HG03521 (cell line): ENCODE measurements around the gene DLL4.

ENCODE experiments used
- ATAC-seq: cut with Tn5 transposase; IDR thresholded peaks from one replicate; pipeline ENCODE4 v1.9.1; 2021; ENCODE audit warnings: mild to moderate bottlenecking, moderate library complexity; ENCODE audit not compliant: unreplicated experiment

The DLL4 gene

GRCh38 chr15:40906091-40906990 lies 22.8 kb upstream of the DLL4 start:
- ATAC-seq = peak; percentile 52

- no peak for ATAC-seq
Observed at GRCh38 chr15:40906991-40907802, 21.9 kb upstream of the DLL4 start.

DNA sequence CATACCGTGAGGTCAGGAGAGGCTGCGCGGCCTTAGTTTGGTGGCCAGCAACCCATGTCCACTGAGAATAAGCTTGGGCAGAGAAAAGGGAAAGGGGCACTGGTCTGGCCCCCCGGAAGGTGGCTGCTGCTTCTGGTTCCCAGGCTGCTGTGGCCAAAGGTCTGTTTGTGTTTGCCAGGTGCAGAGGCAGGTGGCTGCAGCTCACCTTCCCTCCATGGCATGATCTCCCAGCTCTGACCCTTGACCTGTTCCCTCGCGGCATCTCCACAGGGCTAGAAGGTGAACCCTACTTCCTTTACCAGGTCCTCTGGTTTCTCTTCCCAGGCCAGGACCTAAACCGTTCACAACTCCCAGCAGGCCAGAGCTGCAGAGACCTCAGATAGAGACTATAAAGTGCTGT lies 21.0 kb upstream of the DLL4 start:
- no peak for ATAC-seq

GRCh38 chr15:40909662-40910630 lies 19.2 kb upstream of the DLL4 start:
- ATAC-seq = no peak

DNA sequence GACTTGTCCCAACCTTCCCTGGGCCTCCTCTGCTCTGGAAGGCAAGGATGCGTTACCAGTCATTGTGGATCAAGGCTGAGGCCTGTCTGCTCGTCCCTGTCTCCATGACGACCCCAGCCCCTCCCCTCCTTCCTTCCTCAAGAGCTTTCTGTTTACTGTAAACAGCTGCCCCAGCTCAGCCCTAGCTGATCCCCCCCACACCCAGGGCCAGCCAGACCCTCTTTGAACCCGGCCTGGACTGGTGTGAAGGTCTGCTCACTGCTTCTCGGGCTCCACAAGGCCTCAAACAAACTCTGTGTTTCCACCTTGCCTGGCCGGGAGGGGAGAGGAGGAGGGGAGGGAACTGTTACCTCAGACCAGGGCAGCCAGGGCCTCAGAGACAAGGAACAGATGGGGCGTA lies 18.0 kb upstream of the DLL4 start:
- ATAC-seq = no peak

- no peak for ATAC-seq
Observed at GRCh38 chr15:40911693-40912092, 17.4 kb upstream of the DLL4 start.

DNA sequence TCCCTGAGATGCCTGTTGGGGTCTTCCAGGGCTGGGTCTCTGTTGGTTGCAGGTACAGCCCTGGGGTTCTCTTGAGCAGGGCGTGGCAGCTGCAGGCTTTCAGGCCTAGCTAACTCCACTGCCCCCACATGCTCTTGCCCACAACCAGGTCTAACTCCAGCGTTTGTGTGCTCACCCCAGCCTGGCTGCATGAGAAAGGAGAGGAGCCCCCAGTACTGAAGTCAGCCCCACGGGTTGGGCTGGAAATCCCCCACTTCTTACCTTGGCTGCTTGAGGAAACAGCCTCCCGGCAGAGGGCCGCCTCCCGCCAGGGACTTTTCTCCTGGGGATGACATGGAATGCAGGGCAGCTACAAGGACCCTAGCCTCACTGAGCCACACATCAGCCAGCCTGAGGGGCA lies 16.7 kb upstream of the DLL4 start:
- no peak for ATAC-seq

DNA sequence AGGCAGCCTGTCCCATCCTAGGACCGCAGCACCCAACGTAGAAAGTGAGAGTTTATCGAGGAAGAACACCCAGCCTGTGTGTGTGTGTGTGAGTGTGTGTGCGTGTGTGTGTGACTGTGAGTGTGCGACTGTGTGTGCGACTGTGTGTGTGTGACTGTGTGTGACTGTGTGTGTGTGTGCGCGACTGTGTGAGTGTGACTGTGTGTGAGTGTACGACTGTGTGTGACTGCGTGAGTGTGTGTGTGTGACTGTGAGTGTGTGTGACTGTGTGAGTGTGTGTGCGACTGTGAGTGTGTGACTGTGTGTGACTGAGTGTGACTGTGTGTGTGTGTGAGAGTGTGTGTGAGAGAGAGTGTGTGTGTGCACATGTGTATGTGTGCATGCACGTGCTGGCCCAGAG lies 15.1 kb upstream of the DLL4 start:
- ATAC-seq = no peak

GRCh38 chr15:40914486-40914885 lies 14.7 kb upstream of the DLL4 start:
- ATAC-seq = no peak

GRCh38 chr15:40915116-40915661 lies 14.0 kb upstream of the DLL4 start:
- ATAC-seq = no peak

DNA sequence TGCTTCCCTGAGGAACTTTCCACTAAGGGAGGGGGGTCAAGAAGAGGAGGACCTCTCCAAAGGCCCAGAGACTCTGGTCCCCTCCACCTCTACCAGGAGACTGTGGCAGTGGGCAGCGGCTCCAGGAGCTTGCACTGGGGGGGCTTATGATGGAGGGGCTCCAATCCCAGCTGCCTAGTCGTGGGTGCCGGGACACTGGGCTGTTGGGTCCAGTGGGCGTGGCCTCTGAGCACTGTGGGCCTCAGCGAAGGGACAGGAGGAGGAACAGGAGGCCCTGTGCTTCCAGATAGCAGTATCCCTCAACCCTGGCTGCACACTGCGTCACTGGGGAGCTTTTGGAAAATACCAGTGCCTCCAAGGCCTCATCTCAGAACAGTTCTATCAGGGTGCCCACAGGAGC lies 13.5 kb upstream of the DLL4 start:
- no peak for ATAC-seq

GRCh38 chr15:40917585-40917984 lies 11.6 kb upstream of the DLL4 start:
- ATAC-seq = no peak

DNA sequence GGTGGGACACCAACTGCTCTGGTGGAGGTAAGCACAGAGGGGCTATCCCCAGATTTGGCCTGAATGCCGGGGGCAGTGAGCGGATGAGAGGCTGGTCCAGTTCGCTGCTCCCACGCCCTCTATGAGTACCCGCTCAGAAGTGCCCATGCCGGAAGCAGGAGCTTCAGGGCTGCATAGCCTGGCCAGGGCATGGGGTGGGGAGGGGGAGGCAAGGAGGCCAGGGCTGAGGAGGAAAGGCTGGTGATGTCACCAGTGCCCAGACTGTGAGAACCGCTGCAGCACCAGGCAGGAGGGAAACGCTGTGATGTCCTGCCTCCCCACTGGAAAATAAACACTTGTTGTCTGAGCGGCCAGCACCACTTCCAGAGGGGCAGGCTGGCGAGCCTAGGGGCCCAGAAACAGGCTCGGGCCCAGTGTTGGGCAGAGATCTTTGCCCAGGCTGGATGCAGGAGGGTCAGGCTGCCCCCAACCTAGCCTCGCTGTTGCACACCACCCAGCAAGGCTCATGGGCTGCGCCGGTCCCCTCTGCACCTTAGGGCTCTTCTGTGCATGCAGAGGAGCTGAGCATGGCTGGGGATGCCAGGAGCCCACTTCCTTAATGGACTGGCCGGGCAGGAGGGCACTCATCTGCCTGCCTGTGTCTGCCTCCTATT lies 10.9 kb upstream of the DLL4 start:
- no peak for ATAC-seq

DNA sequence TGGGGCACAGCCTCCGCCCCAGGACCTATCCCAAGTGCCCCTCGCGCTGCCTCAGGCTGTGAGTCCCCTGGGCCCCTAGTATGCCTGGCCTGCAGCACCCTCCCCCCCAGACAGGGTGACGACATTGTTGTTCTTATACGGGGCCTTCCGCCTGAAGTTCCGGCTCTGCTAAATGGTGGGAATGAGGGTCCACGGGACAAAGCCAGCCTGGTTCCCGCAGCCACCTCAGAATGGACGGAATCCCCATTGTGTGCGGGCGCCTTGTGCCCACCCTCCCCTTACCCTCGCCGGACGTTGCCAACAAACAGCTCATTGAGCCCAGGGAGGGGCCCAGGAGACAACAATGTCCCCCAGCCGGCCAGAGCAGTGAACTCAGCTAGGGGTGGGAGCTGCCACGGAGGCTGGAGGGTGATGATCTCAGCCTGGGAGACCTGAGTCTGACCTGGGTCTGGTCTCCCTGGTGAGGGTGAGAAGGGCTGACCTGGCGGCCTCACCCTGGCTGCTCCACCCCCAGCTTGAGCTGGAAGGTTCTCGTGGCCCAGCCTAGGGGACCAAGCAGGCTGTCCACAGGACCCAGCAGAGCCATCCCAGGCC lies 10.2 kb upstream of the DLL4 start:
- ATAC-seq = no peak

DNA sequence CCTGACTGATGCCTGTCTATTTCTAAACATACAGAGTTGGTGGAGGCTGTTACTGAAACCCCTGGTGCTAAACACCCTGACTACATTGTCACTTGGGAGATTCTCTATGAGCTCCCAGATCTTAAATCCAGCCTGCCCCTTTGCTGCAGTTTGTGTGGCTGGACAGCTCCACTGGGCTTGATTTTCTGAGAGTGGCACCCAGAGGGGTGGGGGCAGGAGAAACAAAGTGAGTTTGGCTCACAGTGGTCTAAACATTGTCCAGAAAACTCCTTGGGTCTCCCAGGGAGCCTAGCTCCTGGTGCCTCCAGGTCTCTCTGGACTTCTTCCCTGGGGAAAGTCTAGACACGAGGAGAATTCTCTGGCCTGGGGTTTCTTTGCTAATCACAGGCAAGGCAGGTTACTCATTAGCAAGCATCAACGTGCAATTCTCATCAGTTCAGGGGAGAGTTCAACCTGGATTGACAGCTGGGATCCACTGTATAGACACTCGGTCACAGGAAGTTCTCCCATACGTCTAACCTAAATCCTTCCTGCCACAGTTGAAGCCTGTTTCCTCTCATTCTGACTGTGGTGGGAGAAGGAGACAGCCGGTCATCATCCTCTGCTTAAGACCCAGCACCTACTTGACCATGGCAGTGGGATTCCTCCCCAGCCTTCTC lies 7.1 kb upstream of the DLL4 start:
- ATAC-seq = no peak

DNA sequence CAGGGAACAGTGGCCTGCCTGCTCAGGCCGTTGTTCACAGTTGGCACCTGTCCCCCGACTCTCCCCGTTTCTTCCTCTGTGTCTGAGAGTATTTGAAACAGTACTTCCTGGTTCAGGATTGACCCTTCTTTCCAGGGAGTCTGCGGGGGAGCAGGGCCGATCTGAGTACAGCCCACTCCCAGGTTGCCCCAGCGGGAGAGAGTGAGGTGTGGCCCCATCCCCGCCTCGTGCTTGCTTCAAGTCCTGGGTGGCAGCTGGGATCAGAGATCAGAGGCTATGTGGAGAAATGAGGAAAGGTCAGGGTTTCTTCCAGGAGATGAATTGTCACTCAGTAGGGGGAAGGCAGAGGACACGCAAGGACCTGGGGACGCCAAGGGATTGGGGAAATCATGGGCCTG lies 6.5 kb upstream of the DLL4 start:
- no peak for ATAC-seq

- no peak for ATAC-seq
Observed at GRCh38 chr15:40923551-40923950, 5.6 kb upstream of the DLL4 start.

DNA sequence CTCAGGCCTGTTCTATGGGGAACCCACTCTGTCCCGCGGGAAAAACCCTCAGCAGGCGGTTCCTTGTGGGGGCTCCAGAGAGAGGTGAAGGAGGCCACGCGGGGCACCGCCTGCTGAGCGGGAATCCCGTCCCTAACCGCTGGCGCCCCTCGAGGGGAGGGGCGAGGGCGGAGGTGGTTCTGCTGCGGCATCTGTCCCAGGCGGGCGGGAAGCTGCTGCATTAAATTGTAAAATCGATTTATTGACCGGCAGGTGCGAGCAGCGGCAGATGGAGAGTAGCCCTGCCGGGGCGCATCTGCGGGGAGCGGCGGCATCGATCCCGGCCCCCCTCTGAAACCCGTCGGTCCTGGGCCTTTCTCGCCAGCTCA lies 3.7 kb upstream of the DLL4 start:
- ATAC-seq = no peak
